Measurements from ENCODE around the gene FOXO4.
A peak's percentile ranks its signal among the peaks of the same experiment; 100 is the strongest.

GRCh38 chrX:71128915-71129765 lies 33.5 kb downstream of the FOXO4 start:
- TF ChIP-seq CTCF (IDR thresholded peaks at IDR 0.05) (peak; percentile 49 to 63), POLR2A (IDR thresholded peaks at IDR 0.05) (no peak), EP300 (IDR thresholded peaks at IDR 0.05) (no peak)
